ENCODE data around the gene UBL3.

The UBL3 gene

DNA sequence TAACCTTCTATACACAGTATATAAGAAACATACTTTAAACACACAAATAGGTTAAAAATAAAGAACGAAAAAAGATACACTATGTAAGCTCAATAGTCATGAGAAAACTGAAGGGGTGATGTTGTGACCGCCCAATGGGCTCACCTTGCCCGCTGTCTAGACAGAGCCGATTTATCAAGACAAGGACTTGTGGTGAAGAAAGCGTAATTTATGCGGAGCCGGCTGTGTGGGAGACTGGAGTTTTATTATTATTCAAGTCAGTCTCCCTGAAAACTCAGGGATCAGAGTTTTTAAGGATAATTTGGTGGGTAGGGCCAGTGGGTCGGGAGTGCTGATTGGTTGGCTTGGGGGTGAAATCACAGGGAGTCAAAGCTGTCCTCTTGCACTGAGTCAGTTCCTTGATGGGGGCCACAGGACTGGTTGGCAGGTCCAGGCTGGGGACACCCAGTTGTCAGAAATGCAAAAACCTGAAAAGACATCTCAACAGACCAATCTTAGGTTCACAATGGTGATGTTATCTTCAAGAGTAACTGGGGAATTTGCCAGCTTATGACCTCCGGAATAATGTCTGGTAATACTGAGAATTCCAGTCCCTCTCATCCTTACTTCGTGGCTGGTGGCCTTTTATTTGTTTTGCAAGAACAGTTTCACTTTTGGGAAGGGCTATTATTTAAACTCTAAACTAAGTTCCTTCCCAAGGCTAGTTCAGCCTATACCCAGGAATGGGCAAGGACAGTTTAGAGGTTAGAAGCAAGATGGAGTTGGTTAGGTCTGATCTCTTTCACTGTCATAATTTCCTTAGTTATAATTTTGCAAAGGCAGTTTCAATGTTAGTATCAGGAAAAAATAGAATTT is 96.6 kb downstream of the UBL3 start:
- no peak for DNase-seq

DNA sequence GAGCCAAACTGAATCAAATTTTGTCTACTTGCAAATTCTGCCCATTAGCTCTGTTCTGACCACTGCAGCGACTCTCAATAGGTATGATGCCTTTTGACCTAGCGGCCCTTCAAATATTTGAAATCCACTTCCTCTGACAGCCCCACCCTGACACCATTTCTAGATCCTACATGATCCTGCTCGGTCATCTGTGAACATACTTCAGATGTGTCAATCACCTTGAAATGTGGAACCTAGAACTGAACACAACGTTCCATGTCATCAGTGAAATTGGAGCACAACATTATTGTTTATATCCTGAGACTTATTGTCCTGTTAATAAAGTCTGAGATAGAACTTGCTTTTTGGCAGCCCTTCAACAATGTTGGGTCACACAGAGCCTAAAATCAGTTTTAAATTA is 98.2 kb downstream of the UBL3 start:
- no peak for DNase-seq

DNA sequence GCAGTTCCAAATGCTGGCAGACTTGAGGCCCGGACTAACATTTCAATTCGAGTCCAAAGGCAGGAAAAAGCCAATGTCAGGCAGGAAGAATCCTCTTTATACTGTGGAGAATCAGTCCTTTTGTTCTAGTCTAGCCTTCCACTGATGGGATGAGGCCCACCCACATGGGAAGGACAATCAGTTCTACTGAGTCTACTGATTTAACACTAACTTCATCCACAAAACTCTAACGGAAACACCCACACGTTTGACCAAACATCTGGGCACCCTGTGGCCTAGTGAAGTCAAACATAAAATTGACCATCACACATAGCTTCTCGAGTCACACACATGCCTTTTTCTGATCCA is 100.3 kb downstream of the UBL3 start:
- no peak for DNase-seq

DNA sequence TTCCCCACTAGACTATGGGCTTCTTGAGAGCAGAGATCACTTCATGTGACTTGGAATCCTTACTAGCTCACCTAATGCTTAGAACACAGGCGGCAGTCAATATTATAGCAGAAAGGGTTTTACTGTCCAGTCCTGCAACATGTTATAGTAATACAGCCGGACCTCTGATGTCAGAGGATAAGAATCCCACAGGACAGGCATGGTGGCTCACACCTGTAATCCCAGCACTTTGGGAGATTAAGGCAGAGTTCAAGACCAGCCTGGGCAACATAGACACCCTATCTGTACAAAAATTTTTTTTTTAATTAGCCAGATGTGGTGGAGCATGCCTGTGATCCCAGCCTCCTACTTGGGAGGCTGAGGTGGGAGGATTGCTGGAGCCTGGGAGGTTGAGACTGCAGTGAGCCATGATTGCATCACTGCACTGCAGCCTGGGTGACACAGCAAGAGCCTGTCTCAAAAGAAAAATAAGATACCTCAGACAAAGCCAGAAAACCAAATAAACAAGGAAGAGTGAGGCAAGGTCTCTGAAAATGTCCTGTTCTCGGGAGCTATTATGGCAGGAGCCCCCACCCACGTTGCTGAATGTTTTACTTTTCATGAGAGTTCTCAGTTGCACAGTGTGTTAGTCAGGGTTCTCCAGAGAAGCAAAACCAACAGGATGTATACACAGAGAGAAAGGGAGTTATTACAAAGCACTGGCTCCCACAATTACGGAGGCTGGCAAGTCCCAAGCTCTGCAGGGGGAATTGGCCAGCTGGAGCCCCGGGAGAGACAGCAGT is 100.8 kb downstream of the UBL3 start:
- DNase-seq, result no peak

DNA sequence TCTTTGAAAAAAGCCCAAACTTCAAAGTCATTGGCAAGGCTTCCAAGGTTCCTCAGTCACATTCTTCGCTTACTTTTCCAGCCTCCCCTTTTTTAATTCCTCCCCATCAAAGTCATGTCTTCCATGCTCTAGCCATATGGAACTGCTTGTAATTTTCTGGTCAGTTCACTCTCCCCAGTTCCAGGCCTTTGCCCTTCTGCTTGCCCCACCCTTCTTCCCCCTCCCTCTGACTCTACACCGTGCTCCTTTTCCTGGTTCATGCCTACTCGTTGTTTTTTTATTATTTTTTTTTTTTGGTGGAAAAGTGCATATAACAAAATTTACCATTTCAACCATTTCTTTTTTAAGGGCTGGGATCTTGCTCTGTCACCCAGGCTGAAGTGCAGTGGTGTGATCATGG is 102.3 kb downstream of the UBL3 start:
- no peak for DNase-seq

DNA sequence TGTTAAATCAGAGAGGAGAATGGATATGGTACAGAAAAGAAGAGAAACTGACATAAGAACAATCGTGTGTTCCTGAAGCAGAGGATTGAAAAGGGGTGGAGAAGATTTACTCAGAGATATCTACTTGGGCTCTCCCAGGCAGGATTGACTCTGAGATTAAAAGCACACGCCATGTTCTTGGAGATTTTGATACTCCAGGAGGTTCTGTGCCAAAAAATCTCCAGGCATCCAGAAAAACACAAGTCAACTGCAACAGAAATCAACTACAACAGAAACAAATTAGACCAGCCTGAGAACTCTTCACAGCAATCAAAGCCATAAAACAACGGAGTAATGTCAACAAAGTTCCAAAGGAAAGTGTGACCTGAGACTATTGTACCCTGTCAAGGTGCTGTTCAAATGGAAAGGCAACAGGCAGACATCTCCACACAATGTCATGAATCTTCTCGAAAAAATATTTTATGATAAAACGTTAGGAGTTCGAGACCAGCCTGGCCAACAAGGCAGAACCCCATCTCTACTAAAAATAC is 104.2 kb downstream of the UBL3 start:
- DNase-seq, result no peak

DNA sequence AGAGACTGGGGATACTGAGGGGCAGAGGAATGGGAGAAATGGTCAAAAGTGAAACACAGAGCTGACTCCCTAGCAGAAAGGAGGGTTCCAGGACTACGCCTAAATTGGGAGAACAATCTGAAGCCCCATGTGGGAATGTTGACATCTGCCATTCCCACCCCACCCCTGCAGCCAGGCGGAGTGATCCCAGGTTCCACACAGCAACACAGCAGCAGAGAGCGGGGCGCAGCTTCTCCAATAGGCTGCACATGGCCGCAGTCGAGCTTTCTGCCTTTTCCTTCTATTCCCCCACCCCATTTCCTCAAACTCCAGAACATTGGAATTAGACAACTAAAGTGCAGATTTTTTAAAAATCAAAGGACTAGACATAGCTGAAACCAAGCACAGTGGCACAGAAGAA is 104.7 kb downstream of the UBL3 start:
- DNase-seq, result no peak

DNA sequence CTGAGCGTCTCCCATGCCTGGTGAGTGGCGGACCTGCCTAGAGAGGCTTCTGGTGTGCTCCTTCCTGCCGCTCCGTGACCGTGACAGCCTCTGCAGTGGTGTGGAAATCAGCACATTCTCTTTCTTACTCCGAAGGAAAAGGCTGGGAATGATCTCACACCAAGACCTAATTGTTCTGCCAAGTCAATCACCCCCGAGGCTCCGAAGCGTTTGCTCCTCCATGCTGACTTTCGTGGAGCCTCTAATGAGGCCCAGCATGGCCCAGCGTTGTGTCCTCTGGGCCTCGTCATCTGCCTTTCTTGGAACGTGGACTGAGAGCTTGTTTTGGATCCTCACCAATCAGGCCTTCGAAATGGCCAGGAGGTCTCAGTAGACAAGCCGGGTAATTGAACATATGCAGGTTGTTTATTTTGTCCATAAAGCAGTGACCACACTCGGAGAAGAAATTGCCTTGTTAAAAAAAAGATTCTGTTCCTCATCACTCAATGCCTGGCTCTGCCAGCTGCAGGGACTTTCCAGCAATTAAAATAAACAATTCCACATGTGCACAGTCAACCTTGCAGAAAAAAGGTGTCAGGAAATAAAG is 107.1 kb downstream of the UBL3 start:
- no peak for DNase-seq

DNA sequence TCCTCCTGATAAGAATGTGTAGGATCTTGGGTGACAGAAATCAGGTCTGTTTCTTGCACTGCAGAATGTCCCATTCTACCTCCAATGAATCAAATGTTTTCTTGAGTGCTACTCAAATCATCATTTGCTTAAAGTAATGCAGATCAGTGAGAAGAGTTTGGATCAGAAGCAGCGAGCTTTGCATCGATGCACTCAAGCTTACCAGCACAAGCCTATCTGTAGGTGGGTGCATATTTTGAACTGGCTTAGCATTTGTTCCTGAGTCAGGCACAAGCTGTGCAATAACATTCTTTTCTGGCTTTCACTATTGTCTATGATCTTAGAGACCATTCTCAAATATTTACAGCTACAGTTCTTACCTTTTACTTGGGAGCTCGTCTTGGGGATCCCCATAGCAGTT is 109.5 kb downstream of the UBL3 start:
- DNase-seq, result no peak

DNA sequence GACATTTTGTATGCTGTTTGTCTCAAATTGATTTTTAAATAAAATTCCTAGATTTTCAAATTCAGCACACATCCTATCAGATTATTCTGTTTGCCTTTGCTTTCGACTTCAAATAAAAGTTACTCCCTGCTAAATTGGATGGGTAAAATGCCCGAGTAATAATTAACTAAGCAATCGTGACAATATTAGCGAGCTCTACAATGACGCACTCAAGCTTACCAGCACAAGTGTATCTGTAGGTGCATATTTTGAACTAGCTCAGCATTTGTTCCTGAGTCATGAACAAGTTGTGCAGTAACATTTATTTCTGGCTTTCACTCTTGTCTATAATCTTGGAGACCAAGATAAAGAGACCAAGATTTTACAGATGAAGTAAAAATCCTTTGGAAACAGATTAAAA is 113.4 kb downstream of the UBL3 start:
- no peak for DNase-seq

DNA sequence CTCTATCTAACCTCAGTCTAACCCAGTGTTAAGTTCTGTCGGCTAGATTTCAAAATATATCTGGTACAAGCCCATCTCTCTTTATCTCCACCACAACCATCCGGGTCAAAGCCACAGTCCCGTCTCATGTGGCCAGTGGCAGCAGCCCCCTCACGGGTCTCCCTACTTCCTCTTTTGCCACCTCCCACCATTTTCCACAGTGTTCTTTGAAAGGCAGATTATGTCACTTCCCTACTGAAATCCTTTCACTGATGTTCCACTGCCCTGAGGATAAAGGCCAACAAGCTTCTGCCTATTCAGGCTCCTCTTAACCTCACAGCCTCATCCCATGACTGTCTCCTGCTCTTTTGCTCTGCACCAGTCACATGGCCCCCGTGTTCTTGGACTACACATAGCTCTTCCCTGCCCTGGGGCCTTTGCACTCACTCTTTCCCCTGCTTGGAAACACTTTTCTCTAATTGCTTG is 117.2 kb downstream of the UBL3 start:
- no peak for DNase-seq

DNA sequence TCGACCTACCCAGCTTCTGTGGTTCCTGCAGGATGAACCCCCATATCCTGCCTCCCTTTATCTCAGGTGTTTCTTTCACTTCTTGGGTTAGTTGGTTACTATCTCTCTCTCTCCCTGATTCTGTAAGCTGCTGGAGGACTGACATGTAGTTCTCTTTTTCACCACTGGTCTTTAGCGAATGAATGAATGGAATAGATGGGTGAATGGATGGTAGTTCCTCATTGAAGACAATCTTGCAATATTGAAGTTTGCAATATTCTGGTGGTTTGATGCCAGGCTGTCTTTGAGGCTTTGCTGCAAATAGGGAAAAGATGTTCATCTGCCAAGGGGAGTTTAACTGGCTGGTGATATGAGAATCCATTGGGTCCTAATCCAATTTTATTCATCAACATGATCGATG is 120.2 kb downstream of the UBL3 start:
- no peak for DNase-seq

DNA sequence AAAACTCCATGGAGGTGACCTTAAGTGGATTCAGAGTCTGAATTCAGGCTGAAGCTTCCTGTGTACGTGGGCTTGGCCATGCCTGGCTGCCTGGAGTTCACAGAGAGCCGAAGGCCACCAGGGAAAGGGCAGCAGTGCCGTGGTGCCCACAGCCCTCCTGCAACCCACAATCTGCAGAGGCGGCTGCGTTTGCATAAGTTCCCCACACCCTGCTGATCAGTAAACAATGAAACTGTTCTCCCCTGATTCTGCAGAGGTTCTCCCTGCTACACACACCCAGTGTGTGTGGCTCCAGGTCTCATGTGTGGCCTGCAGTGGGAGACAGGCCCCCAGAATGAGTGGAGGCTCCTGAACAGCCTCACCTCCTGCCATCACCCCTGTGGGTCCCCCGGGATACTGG is 128.0 kb downstream of the UBL3 start:
- no peak for DNase-seq

DNA sequence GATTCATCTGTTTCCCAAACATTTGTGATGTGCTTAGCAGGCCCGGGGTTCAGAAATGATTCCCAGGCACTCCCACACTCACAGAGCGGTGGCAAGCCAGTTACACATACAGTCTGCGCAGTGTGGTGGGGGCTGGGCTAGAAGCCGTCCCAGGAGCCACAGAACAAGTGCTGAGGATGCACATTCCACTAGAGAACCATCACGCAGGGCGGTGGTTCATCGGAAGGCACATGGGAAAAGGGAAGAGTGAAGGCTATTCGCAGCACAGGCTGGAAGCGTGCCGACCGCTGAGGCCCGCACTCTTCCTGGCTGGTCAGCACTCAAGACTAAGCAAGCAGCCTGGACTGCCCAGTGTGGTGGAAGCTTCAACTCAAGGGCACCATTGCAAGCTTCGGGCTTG is 128.7 kb downstream of the UBL3 start:
- no peak for DNase-seq

DNA sequence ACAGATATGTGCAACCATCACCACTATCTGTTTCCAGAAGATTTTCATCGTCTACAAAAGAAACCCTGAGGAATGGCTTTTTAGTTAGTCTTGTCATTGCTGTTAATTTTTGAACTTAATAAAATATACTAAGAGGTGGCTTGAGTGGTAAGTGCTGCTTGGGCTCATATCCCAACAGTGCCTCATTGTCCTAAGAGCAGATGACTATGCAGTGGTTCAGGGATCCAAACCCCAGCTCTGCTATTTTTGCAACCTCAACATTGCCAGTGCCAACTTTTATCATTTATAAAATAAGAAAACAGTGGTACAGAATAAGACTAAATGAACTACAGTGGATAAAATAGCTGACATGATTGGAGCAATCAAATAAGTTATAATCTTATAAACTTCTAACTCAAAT is 131.7 kb downstream of the UBL3 start:
- no peak for DNase-seq

DNA sequence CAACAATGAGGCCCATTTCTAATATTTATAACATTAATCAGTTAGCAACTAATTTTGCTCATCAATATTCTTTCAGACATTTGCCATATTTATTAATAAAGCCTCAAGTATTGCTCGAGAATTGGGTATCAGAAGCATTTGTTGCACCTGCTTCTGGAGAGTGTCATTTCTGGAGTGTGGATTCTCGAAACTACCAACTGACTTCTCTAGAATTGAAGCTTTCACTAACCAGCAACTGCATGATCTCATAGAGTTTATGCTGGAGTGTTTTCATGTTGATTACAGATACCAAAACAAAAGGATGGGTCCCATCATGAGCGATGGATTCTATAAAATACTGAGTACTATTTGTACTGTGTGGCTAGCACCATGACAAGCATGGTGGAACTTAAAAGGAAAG is 133.9 kb downstream of the UBL3 start:
- no peak for DNase-seq
